Natural killer cell treated with Interleukin-12 subunit alpha and Interleukin-12 subunit beta and Interleukin-15 and Interleukin-18, amount 100 ng/mL, for 72 hours (primary cell): ENCODE measurements around the gene DNER. TPM values are rescaled to one million over a fixed set of nuclear protein-coding genes. Genes with fewer than 3 reads are reported as not detected.
A peak's percentile ranks its signal among the peaks of the same experiment; 100 is the strongest.
"Not testable (repeated sequence)": the region's sequence is repeated elsewhere in the genome, so short reads cannot be mapped to it uniquely, and the experiment has no call there.

Experiments
- ATAC-seq, 2 donors: fragments of 150-1000 bp; cut with Tn5 transposase in 1 of 2; sonication (Bioruptor Pico), chemical (Tn5 transposase) in 1 of 2; 2 replicates each; pipeline ENCODE4 v1.10.0; 2021
- DNase-seq: peaks from one replicate; pipeline ENCODE4 v3.0.0; 2022; ENCODE audit warnings: low spot score
- H3K27ac Mint-ChIP-seq, 2 donors: 1 replicate in 1 of 2; 2 replicates in 1 of 2; pipeline ENCODE4 v1.8.0; 2022; ENCODE audit warnings: mixed read lengths in 2 of 2, mild to moderate bottlenecking in 1 of 2, moderate library complexity in 1 of 2
- H3K27me3 Mint-ChIP-seq, 2 donors: 1 replicate in 1 of 2; 2 replicates in 1 of 2; pipeline ENCODE4 v1.8.0; 2022; ENCODE audit warnings: mixed read lengths in 2 of 2
- H3K36me3 Mint-ChIP-seq: one replicate; pipeline ENCODE4 v1.8.0; 2022; ENCODE audit warnings: mixed read lengths
- H3K4me1 Mint-ChIP-seq, 2 donors: 1 replicate in 1 of 2; 2 replicates in 1 of 2; pipeline ENCODE4 v1.8.0; 2022; ENCODE audit warnings: low read depth in 2 of 2, mixed read lengths in 2 of 2, mild to moderate bottlenecking in 1 of 2
- H3K4me3 Mint-ChIP-seq: one replicate; pipeline ENCODE4 v1.8.0; 2022; ENCODE audit warnings: mixed read lengths
- H3K9me3 Mint-ChIP-seq: 2 replicates; pipeline ENCODE4 v1.8.0; 2022; ENCODE audit warnings: mixed read lengths
- total RNA-seq, 2 donors: library from RNA; stranded (reverse); gene quantifications; one replicate each; pipeline ENCODE4 v1.2.3, GENCODE V29; 2022

The DNER gene
- total RNA-seq, 2 donors from 2014 or later, result 0.14 TPM; not detected in 1

DNA sequence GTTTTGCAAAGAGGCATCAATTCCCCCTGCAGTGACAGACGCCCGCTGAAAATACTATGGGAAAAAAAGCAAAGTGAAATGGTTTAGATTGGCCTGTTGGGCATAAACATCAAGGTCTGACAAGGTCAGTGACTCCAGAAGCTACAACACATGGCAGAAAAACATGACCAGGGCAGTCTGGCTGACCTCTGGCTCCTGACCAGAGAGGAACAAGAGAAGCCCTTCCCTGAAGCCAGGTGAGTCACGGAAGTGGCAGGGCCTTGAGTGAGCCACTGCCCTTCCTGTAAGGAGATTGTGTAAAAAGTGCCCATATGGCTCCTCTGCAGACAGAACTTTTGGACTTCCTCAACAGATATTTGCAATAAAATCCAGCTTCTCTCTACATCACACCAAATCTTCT is 72.0 kb downstream of the DNER start:
- DNase-seq (no peak), ATAC-seq (no peak)
- H3K27me3 Mint-ChIP-seq, result peaks cover 10 to 21% of the 10 kb centered on the region in 2 donors
- no peak overlapping the region for H3K27ac Mint-ChIP-seq
- H3K4me3 Mint-ChIP-seq, result no peak overlapping the region
- H3K36me3 Mint-ChIP-seq, result no peaks in the 10 kb centered on the region
- no peaks in the 10 kb centered on the region for H3K9me3 Mint-ChIP-seq
- no peaks in the 10 kb centered on the region for H3K4me1 Mint-ChIP-seq

GRCh38 chr2:229641676-229642075 is 72.7 kb downstream of the DNER start:
- H3K27me3 Mint-ChIP-seq, result peaks cover 14 to 27% of the 10 kb centered on the region in 2 donors
- no peak for DNase-seq
- no peaks in the 10 kb centered on the region for H3K9me3 Mint-ChIP-seq
- H3K4me1 Mint-ChIP-seq, result no peaks in the 10 kb centered on the region
- no peak for ATAC-seq
- H3K36me3 Mint-ChIP-seq, result no peaks in the 10 kb centered on the region
- H3K27ac Mint-ChIP-seq, result no peak overlapping the region
- H3K4me3 Mint-ChIP-seq, result no peak overlapping the region

- H3K9me3 Mint-ChIP-seq, result no peaks in the 10 kb centered on the region
- H3K36me3 Mint-ChIP-seq, result no peaks in the 10 kb centered on the region
- ATAC-seq (no peak), DNase-seq (no peak)
- H3K27ac Mint-ChIP-seq, result no peak overlapping the region
- no peak overlapping the region for H3K4me3 Mint-ChIP-seq
- H3K4me1 Mint-ChIP-seq, result no peaks in the 10 kb centered on the region
- peaks cover 17 to 27% of the 10 kb centered on the region in 2 donors for H3K27me3 Mint-ChIP-seq
These were observed 73.7 kb downstream of the DNER start for GRCh38 chr2:229640636-229641035.

DNA sequence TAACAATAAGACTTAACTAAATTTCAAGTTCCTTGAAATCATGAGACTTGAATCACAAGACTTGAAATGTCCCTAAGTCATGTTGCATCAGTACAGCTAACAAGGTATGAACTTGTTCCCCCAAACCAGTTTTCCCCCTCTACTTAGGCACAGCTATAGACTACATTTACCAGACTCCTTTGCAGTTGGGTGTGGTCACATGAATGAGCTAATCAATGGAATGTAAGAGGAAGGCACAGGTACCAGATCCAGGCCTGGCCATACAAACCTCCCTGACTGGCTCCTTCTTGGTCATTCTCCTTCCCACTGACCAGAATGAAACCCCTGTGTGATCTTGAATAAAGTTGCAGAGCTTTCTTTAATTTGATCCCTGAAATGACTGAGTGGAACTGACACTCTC is 77.8 kb downstream of the DNER start:
- no peak for ATAC-seq
- Mint-ChIP-seq H3K4me1 (no peaks in the 10 kb centered on the region), H3K4me3 (no peak overlapping the region), H3K27ac (no peak overlapping the region), H3K36me3 (no peaks in the 10 kb centered on the region), H3K27me3 (peaks cover 20 to 45% of the 10 kb centered on the region in 2 donors), H3K9me3 (no peaks in the 10 kb centered on the region)
- DNase-seq, result no peak

DNA sequence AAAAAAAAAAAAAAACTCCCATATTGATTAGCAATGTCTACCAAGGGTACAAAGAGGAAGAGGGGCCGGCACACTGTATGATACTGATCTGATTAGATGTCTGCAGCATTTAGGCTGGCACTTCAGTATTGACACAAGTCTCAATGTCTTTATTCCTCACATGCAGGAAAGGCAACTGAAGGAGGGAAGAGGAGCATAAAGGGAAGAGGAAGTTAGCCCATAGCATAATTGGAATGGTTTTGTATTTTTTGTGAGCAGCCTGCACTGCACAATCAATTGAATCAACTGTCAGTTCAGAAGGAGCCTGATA is 79.0 kb downstream of the DNER start:
- Mint-ChIP-seq H3K4me1 (no peaks in the 10 kb centered on the region), H3K9me3 (no peaks in the 10 kb centered on the region), H3K36me3 (no peaks in the 10 kb centered on the region), H3K27me3 (peaks cover 13 to 33% of the 10 kb centered on the region in 2 donors), H3K27ac (no peak overlapping the region), H3K4me3 (no peak overlapping the region)
- ATAC-seq (no peak), DNase-seq (no peak)

- no peaks in the 10 kb centered on the region for H3K4me1 Mint-ChIP-seq
- no peak overlapping the region for H3K4me3 Mint-ChIP-seq
- ATAC-seq, result no peak
- no peaks in the 10 kb centered on the region for H3K9me3 Mint-ChIP-seq
- no peaks in the 10 kb centered on the region for H3K36me3 Mint-ChIP-seq
- no peak overlapping the region for H3K27ac Mint-ChIP-seq
- peaks cover 13 to 31% of the 10 kb centered on the region in 2 donors for H3K27me3 Mint-ChIP-seq
- no peak for DNase-seq
These were observed 79.6 kb downstream of the DNER start for GRCh38 chr2:229634601-229635370.

GRCh38 chr2:229633556-229633955 is 80.8 kb downstream of the DNER start:
- ATAC-seq, result no peak
- H3K27ac Mint-ChIP-seq, result no peak overlapping the region

GRCh38 chr2:229629039-229629438 is 85.3 kb downstream of the DNER start:
- no peaks in the 10 kb centered on the region for H3K9me3 Mint-ChIP-seq
- H3K4me1 Mint-ChIP-seq, result no peaks in the 10 kb centered on the region
- no peak overlapping the region for H3K4me3 Mint-ChIP-seq
- DNase-seq (no peak), ATAC-seq (no peak)
- H3K36me3 Mint-ChIP-seq, result no peaks in the 10 kb centered on the region
- peaks cover 8 to 28% of the 10 kb centered on the region in 2 donors for H3K27me3 Mint-ChIP-seq
- H3K27ac Mint-ChIP-seq, result no peak overlapping the region

More at GRCh38 chr2:229633556-229633955, 80.8 kb downstream of the DNER start:
- peaks cover 15 to 37% of the 10 kb centered on the region in 2 donors for H3K27me3 Mint-ChIP-seq
- H3K9me3 Mint-ChIP-seq, result no peaks in the 10 kb centered on the region
- H3K4me1 Mint-ChIP-seq, result no peaks in the 10 kb centered on the region
- no peak for DNase-seq
- no peak overlapping the region for H3K4me3 Mint-ChIP-seq
- H3K36me3 Mint-ChIP-seq, result no peaks in the 10 kb centered on the region

DNA sequence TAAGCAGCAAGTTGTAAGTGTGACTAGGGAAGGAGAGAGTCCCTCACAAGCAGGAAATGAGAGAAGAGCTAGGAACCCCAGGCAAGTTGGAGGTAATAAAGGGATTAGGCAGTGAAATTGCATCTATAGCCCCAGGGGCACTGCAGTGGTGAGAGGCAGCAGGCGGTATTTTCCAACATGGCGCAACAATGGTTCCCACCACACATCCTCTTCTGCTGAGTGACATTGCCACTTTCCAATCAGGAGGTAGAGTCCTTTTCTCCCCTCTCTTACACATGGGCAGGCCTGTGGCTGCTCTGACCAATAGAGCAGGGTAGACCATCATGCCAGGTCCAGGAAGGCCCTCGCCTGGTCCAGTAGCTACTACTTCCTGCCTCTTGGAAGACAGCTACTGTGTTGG is 86.6 kb downstream of the DNER start:
- Mint-ChIP-seq H3K4me3 (no peak overlapping the region), H3K9me3 (peaks cover 4% of the 10 kb centered on the region), H3K27ac (no peak overlapping the region), H3K36me3 (no peaks in the 10 kb centered on the region), H3K4me1 (no peaks in the 10 kb centered on the region), H3K27me3 (peaks cover 13 to 28% of the 10 kb centered on the region in 2 donors)
- peak in 1 of 2 donors; percentile 53 for ATAC-seq
- DNase-seq, result no peak

GRCh38 chr2:229622495-229623355 is 91.6 kb downstream of the DNER start:
- peaks cover 13 to 17% of the 10 kb centered on the region in 2 donors for H3K27me3 Mint-ChIP-seq
- H3K9me3 Mint-ChIP-seq, result peaks cover 4% of the 10 kb centered on the region
- no peaks in the 10 kb centered on the region for H3K4me1 Mint-ChIP-seq
- H3K4me3 Mint-ChIP-seq, result no peak overlapping the region
- H3K27ac Mint-ChIP-seq, result no peak overlapping the region
- DNase-seq (no peak), ATAC-seq (no peak)
- H3K36me3 Mint-ChIP-seq, result no peaks in the 10 kb centered on the region

GRCh38 chr2:229620759-229621158 is 93.6 kb downstream of the DNER start:
- ATAC-seq (no peak), DNase-seq (no peak)
- no peaks in the 10 kb centered on the region for H3K4me1 Mint-ChIP-seq
- no peak overlapping the region for H3K27ac Mint-ChIP-seq
- H3K36me3 Mint-ChIP-seq, result no peaks in the 10 kb centered on the region
- H3K9me3 Mint-ChIP-seq, result peaks cover 4% of the 10 kb centered on the region
- H3K27me3 Mint-ChIP-seq, result peaks cover 13 to 17% of the 10 kb centered on the region in 2 donors
- H3K4me3 Mint-ChIP-seq, result no peak overlapping the region

GRCh38 chr2:229620289-229620688 is 94.1 kb downstream of the DNER start:
- DNase-seq (no peak), ATAC-seq (no peak)
- H3K9me3 Mint-ChIP-seq, result peaks cover 4% of the 10 kb centered on the region
- H3K27ac Mint-ChIP-seq, result no peak overlapping the region
- H3K4me1 Mint-ChIP-seq, result no peaks in the 10 kb centered on the region
- peaks cover 9 to 13% of the 10 kb centered on the region in 2 donors for H3K27me3 Mint-ChIP-seq
- H3K36me3 Mint-ChIP-seq, result no peaks in the 10 kb centered on the region
- H3K4me3 Mint-ChIP-seq, result no peak overlapping the region

DNA sequence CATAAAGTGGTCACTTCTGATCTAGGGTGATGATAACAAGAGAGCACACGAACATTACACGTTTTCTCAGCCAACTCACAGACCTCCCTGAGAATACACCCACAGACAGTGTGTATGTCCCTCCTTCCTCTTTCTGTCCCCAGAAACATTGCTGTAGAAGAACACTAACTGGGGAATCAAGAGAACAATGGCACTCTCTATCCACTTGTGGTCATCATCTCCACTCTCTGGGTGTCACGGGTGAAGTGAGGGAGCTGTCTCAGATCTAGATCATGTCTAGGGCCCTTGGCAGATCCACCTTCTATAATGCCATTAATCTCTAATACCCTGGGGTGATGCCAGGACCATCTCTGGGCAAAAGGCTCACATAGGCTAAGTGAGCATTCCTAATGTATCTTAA is 97.9 kb downstream of the DNER start:
- DNase-seq (no peak), ATAC-seq (peak in 1 of 2 donors; percentile 28)
- Mint-ChIP-seq H3K27ac (no peak overlapping the region), H3K9me3 (no peaks in the 10 kb centered on the region), H3K36me3 (no peaks in the 10 kb centered on the region), H3K4me1 (no peaks in the 10 kb centered on the region), H3K27me3 (peaks cover 0 to 4% of the 10 kb centered on the region in 2 donors), H3K4me3 (no peak overlapping the region)

- not testable (repeated sequence) for ATAC-seq, DNase-seq, H3K27me3 Mint-ChIP-seq, H3K36me3 Mint-ChIP-seq, H3K27ac Mint-ChIP-seq, H3K9me3 Mint-ChIP-seq, H3K4me3 Mint-ChIP-seq, H3K4me1 Mint-ChIP-seq
These were observed 100.3 kb downstream of the DNER start for GRCh38 chr2:229614021-229614420.
